Fibroblast of skin of left quadriceps (primary cell): ENCODE measurements around the gene ZNF444.
"Not testable (repeated sequence)": the region's sequence is repeated elsewhere in the genome, so short reads cannot be mapped to it uniquely, and the experiment has no call there.

ENCODE experiments used
- DNase-seq, 2 experiments: peaks; one replicate each; pipeline ENCODE4 v3.0.0-alpha.2; 2013; ENCODE audit warnings: low read depth in 2 of 2

Gene ZNF444

GRCh38 chr19:56147307-56147706, 6.2 kb downstream of the ZNF444 start:
- DNase-seq = no peak

- DNase-seq = no peak
These were observed 7.0 kb downstream of the ZNF444 start for GRCh38 chr19:56148096-56148495.

GRCh38 chr19:56148955-56149655, 8.0 kb downstream of the ZNF444 start:
- not testable (repeated sequence) for DNase-seq

- DNase-seq = no peak
These were observed 8.6 kb downstream of the ZNF444 start for GRCh38 chr19:56149656-56150038.

GRCh38 chr19:56150358-56150757, 9.3 kb downstream of the ZNF444 start:
- DNase-seq = no peak

- no peak for DNase-seq
These were observed 11.6 kb downstream of the ZNF444 start for GRCh38 chr19:56152644-56153043.

GRCh38 chr19:56153507-56153906, 12.4 kb downstream of the ZNF444 start:
- DNase-seq = no peak

- DNase-seq = no peak
These were observed 14.1 kb downstream of the ZNF444 start for GRCh38 chr19:56155124-56155687.

- no peak for DNase-seq
These were observed 15.7 kb downstream of the ZNF444 start for GRCh38 chr19:56156768-56157167.

- no peak for DNase-seq
These were observed 17.2 kb downstream of the ZNF444 start for GRCh38 chr19:56158170-56158757.

GRCh38 chr19:56159009-56159559, 18.0 kb downstream of the ZNF444 start:
- DNase-seq = no peak

GRCh38 chr19:56159622-56160271, 18.7 kb downstream of the ZNF444 start:
- no peak for DNase-seq

- no peak for DNase-seq
These were observed 20.4 kb downstream of the ZNF444 start for GRCh38 chr19:56161534-56161933.

- no peak for DNase-seq
These were observed 21.2 kb downstream of the ZNF444 start for GRCh38 chr19:56162258-56162657.

- no peak for DNase-seq
These were observed 22.0 kb downstream of the ZNF444 start for GRCh38 chr19:56163097-56163496.

- DNase-seq = no peak
These were observed 26.0 kb downstream of the ZNF444 start for GRCh38 chr19:56167064-56167578.

GRCh38 chr19:56170261-56170660, 29.2 kb downstream of the ZNF444 start:
- DNase-seq = no peak

GRCh38 chr19:56174086-56174485, 33.0 kb downstream of the ZNF444 start:
- no peak for DNase-seq

GRCh38 chr19:56174550-56174949, 33.5 kb downstream of the ZNF444 start:
- no peak for DNase-seq

GRCh38 chr19:56175861-56176307, 34.8 kb downstream of the ZNF444 start, which contains the start of gene GALP:
TSS of gene GALP (plus strand) at chr19:56176008. CDS start at chr19:56177109, 1,101 bp downstream.
- not testable (repeated sequence) for DNase-seq

- not testable (repeated sequence) for DNase-seq
These were observed 35.2 kb downstream of the ZNF444 start for GRCh38 chr19:56176310-56176709.

GRCh38 chr19:56176881-56177280, 35.8 kb downstream of the ZNF444 start:
- DNase-seq = no peak
